Right forelimb (tissue), 1 donor: ENCODE measurements around the gene TMIGD1.

ENCODE experiments used
- DNase-seq: peaks from one replicate; pipeline ENCODE4 v3.0.0-alpha.2; 2018

TMIGD1 gene, protein sequence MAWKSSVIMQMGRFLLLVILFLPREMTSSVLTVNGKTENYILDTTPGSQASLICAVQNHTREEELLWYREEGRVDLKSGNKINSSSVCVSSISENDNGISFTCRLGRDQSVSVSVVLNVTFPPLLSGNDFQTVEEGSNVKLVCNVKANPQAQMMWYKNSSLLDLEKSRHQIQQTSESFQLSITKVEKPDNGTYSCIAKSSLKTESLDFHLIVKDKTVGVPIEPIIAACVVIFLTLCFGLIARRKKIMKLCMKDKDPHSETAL

DNA sequence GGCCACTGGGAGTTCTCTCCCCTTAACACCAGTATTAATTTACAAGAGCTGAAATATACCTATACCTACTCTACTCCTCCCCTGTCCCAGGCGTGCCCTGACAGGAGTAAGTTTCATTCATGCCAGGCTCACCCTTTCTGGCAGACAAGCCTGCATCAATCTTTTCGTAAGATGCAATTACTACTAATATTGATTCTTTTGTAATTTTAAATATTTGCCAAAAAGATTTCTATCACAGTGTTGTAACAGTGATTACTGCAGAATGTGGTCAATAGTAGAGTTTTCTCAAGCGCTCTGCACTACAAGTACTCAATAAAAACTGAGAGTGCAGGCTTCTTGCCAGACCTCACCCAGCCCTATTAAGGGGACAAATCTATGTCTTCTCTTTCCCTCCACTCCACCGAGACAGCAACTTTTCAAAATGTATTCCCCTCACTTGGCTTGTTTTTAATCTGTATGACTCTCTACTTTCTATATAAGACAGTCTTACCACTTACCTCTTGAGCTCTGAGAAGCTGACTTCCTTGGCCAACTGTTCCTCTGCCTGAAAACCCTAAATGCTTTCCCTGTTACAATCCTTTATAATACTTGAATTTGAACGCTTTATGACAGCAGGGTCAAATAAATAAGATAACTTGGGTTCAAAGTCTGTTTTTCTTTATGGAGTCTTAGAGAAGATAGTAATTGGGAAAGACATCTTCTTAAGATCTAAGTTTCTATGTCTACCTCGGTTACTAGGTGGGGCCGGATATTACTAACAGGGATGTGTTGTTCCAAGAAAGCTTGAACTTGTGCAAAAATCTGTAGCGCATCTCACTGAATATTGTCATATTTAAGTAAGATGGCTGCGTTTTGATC is at the start of gene TMIGD1:
TSS of gene TMIGD1 (minus strand) at position 555 of the 858 bp plus-strand sequence. CDS start 1,924 bp downstream, outside the sequence.
- DNase-seq = no peak

DNA sequence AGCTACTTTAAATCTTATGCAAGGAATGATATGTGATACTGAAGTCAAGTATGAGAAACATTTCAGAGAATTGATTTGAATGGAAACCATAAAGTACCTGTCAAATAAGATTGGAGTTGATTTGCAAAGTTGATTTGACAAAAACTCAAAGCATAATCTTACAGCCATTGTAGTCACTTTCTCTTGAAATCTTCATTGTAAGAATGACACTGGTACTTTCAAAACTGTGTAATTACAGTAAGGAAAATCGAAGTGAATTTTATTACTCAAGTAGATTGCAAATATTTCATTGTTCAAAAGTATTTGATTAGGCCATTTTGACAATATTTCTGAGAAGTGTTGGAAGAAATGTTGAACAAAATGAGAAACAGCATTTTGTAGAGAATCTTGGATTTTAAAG is 48.5 kb upstream of the TMIGD1 start:
- no peak for DNase-seq

DNA sequence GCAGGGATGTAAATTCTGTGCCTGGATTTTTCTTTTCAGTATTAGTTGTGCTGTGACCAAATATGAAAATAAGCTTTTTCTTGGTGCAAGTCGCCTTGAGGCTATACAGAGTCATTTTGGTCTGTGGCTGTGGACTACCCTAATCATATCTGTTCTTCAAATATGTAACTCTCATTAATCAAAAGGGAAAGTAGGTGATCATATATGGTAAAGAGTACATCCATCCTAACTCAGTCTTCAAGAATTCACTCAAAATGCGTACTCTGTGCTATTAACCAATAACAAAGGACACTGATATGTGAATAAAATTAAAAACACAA is 47.4 kb upstream of the TMIGD1 start:
- DNase-seq = no peak

DNA sequence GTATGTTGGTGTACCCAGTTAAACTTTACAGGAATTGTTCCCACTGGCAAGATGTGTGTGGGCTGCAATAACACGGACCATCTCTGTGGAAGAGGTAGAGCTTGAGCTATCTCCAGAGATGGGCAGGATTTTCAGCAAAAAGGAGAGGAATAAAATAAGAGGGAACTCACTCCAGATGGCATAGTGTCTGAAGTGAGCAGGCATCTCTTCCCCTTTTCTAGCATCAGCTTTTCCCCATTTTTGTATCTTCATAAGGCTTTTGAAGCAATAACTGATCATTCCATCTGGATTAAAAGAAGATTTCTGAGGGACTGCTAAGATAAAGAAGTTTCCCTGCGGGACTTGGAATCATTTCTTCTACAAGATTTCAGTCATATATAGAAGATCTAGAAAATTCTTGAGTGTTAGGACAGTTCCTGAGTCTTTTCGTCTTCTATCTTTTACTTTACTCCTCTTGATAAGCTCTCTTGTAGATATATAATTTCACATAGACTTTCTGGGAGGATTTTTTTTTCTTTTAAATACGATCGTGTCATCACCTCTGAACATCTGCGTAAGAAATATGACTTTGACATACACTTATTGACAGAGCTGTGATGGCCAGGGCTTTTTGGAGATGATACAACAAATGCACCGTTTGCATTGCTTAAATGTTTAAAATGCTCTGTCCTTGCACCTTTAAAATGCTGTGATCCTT is 46.9 kb upstream of the TMIGD1 start:
- DNase-seq = no peak

DNA sequence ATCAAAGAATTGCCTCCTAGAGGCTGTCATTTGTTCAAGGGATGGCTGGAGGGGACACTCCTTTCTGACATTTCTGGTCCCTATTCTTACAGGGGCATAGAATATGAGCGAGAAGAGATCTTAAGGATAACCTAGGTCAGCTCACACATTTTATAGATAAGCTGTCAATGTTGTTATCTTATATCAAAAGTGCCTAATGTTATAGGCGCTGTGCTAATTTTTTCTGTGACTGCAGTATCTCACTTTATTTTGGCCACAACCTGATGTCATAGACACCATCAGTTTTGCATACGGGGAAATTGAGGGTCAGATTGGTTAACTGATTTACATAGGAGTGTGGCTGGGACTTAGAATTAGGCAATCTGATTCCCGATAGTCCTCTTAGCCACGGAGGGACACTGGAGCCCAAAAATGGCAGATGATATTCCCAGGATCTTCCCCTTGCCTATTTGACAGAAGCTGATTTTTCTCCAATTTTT is 46.1 kb upstream of the TMIGD1 start:
- DNase-seq = no peak

DNA sequence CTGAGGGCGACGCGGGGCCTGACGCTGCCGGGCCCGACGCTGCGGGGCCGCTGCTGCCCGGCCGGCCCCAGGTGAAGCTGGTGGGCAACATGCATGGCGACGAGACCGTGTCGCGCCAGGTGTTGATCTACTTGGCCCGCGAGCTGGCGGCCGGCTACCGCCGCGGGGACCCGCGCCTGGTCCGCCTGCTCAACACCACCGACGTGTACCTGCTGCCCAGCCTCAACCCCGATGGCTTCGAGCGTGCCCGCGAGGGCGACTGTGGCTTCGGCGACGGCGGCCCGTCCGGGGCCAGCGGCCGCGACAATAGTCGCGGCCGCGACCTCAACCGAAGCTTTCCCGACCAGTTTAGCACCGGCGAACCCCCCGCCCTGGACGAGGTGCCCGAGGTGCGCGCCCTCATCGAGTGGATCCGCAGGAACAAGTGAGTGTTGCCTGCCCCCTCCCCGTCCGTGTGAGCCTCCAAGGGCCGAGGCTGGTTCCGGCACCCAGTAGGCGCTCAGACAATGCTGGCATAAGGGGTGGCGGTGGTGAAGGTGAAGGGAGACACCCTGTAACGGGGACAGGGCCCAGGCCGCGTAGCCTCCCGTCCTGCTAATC is 45.5 kb upstream of the TMIGD1 start:
- DNase-seq = peak; percentile 49

DNA sequence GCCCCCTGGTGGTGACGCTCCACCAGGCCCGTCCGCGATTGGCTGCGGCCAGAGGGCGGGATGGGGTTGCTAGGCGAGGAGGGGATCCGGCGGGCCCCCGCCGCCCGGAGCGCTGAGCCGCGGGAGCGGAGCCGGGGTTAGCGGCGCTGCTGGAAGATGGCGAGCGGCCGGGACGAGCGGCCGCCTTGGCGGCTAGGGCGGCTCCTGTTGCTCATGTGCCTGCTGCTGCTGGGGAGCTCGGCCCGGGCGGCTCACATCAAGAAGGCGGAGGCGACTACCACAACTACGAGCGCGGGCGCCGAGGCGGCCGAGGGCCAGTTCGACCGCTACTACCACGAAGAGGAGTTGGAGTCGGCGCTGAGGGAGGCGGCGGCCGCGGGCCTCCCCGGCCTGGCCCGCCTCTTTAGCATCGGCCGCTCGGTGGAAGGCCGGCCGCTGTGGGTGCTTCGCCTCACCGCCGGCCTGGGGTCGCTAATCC is 45.0 kb upstream of the TMIGD1 start, which contains the start of gene CPD:
TSS of gene CPD (plus strand) at position 103 of the 478 bp plus-strand sequence. CDS start at position 157, 54 bp downstream.
- DNase-seq = peak; percentile 98

DNA sequence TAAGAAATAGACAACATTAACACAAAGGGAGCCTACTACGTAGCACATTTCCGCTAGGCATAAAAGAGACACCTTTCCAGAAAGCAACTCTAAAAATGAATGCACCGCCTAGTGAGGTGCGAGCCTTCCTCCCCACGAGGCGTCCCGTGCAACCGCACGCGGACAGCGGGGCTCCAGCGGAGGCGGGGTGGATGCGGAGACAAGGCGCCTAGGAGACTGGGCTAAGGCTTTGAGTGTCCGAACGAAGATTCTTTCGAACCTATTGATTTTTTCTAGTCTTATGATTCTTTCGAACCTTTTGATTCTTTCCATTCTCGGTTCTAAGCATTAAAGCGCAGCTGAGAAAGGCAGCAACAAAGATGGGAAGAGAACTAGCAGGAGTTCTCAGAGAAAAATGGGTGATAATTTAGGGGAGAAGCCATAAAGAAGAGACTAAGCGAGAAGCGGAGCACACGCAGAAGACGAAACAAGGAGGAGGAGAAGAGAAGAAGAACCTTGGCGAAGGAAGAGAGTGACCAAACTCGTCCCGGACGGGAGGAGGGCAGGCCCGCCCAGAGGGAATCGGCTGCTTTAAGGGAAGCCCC is 44.5 kb upstream of the TMIGD1 start:
- DNase-seq = peak; percentile 71

DNA sequence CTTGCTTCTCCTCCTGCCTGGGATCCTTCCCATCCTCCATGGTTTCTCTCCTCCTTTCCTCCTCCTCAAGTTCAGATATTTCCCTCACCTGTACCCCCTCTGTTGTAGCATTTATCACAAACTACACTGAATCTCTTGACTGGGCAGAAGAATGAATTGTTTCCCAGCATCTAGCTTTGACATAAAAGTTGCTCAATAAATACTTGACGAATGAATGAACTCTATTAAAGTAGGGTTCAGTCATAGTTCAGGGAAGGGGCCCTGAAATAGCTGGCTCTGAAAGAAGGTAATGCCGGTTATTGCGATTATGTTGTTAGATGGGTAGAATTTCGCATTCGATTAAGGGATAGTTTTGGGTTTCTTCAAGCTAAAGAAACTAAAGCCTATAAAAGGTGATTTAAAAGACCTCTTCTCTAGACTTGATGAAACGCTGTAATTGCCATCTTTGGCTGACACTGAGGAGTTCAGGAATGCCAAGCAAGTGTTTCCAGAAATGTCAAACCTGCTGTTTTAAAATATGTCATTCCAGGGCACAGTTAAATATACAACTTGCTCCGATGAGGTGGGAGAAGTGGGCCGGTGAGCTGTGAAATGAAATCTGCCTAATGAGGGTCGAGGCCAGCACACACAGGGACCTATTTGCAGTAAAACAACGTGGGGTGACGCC is 43.9 kb upstream of the TMIGD1 start:
- DNase-seq = no peak

DNA sequence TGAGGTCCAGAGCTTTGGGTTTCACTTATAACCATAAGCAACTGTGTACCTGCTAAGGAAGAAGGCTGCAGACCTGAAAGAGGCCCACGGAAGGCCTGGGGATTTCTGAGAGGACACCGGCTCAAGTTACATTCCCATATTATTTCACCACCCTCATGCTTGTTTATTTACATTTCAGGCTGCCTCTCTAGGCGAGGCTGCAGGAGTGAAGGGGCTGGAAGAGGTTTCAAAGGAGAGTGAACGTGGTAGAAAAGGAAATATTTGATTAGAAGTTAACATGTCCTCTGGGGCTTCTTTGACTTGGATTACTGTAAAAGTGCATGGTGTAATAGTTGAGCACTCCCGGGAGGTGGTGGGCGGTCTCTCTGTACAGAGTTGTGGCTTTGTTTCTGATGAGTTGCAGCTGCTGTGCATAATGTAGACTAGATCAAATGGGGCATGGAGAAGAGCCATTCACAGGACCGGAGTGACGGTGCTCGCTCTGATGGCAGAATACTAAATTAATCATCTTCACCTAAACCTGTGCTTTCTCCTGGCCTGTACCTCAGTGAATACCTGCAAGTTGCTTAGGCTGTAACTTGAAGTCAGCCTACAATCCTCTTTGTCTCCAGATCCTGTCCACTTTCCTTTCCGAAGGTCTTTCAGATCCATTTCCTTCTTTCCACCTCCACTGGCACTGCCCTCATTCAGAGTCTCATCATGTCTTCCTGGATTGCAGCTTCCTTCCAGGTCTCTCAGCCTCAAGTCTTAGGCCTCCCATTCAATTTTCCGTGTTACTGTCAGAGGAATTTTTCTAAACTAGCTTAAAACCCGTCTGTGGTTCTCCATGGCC is 43.0 kb upstream of the TMIGD1 start:
- DNase-seq = peak; percentile 60

DNA sequence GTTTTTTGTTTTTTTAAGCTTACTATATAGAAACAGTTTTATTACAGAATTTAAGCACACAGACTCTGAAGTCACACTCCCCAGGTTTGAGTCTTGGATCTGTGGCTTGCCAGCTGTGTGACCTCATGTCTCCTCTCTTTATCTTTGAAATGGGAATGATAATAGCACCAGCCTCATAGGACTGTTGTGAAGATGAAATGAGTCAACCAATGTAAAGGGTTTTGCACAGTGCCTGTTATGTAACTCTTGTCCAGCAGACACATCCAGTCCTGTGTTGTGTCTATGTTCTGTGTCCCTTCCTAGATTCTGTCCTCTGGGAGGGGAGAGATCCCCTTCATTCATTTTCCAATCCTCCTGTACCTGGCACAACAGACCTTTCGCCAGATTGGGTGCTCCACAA is 41.8 kb upstream of the TMIGD1 start:
- no peak for DNase-seq

DNA sequence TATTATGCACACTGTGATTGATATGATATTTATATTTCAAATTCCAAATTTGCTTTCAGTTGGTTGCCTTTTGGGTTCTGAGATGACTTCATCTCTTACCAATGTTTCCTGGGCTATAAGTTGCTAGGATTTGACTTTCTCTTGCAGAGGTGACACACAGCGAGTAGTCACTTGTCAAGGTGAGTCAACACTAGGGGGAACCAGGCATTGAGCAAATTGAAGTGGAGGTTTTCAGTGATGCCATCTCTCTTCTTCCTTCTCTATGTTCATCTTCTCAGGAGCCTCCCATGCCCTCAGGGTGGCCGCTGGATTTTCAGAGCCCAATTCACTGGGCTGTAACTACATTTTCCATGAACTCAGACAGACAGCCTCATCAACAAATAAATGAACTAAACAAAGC is 38.9 kb upstream of the TMIGD1 start:
- DNase-seq = no peak

DNA sequence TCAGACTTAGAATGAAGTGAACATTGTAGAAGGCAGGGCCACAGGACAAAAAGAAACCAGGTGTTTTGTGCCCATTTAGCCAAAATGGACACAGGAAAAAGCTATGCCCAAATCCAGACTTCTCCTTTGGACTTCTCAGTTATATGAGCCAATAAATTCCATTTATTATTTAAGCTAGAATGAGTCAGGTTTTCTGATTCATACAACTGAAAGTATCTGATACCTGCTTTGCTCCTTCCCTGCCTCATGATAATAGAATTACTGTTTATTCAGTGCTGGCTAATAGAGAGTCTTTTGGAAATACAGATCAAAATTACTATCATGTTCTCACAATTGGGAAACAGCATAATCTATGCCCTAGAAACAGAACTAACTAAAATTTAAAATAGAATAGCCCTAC is 36.1 kb upstream of the TMIGD1 start:
- no peak for DNase-seq

DNA sequence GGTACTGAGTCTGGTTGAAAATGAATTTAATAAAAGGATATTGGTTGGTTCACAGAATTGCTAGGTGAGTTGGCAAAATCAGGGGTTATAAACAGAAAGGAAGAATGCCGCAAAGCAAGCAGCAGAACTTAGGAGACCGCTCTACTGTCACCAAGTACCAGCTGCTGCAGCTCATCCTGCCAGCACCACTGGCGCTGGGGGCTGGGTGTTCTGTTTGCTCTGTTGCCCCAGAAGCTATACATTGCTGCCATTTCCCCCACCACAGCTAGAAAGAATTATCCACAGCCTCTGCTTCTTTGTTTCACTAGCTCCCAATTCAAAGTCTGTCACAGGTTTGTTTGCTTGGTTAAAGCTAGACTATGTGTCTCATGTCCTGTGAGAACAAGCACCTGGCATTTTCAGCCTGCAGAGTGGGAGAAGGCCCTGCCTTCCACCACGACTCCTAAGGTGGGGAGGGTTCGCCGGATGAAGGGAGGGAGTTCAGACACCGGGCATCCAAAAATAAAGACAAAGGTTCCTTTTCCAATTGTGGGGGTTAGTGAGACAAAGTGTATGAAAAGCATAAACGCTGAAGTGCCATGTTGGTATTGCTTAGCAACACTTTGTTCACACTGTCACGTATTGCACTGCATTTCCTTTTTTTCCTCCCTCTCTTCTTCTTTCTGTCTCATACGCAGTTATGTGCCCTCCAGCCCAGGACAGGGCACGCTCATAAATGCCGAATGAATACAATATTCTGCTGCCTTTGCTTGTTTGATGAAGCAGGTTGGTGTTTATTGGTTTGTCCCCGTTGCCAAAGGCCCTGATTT is 35.3 kb upstream of the TMIGD1 start:
- DNase-seq = no peak

DNA sequence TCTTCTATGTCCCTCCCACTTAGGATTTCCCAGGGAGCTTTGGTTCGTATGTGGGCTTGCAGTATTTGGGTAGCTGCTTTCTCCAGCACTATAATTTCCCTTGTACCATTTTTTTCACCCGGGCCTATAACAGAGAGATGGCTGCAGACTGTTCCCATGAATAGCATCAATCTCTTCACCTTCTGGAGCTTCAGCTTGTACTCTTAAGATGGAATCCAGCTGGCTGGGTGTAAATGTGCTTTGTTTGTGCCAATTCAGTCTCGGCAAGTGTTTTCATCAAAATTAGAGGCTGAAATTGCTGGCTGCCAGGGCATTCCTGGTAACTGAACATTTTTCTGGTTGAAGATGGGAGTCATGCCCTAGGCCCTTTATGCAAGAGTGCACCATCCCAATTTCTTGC is 32.7 kb upstream of the TMIGD1 start:
- no peak for DNase-seq

DNA sequence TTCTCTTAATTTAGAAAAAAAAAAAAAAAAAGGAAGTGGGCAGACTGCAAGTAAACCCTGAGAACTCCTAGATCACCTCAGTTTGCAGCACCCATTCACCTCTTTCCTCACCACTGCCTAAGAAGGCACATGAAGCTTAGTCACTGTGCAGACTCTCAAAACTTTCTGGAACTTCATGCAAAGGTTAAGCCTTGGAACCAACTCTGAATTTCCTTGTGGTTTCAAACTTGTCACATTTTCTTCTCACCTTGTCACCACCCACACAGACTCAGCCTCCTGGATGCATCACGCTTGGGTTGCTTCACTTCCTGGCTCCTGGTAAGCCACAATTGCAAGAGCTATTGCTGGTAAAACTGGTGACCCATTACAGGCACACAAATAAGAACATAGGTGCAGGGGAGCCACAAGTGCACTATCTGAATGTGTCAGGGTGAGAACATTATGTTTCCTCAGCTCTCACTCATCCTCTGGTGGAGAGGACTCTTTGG is 29.9 kb upstream of the TMIGD1 start:
- DNase-seq = no peak

DNA sequence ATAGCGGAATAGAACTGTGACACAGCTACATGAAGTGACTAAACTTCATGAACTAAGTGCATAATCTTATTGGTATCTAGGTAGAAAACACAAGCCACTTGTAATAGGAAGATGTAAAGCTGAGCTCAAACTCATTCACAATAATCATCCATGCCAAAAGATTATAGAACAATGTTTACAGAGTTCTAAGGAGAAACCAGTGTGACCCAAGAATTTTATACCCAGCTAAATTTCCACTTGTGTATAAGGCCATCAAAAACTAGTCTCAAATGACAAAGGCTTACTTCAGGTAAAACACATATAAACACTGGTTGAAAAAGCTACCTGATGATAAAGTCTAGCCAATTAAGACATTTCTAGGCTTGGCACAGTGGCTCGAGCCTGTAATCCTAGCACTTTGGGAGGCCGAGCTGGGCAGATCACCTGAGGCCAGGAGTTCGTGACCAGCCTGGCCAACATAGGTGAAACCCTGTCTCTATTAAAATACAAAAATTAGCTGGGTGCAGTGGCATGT is 28.0 kb upstream of the TMIGD1 start:
- DNase-seq = no peak

DNA sequence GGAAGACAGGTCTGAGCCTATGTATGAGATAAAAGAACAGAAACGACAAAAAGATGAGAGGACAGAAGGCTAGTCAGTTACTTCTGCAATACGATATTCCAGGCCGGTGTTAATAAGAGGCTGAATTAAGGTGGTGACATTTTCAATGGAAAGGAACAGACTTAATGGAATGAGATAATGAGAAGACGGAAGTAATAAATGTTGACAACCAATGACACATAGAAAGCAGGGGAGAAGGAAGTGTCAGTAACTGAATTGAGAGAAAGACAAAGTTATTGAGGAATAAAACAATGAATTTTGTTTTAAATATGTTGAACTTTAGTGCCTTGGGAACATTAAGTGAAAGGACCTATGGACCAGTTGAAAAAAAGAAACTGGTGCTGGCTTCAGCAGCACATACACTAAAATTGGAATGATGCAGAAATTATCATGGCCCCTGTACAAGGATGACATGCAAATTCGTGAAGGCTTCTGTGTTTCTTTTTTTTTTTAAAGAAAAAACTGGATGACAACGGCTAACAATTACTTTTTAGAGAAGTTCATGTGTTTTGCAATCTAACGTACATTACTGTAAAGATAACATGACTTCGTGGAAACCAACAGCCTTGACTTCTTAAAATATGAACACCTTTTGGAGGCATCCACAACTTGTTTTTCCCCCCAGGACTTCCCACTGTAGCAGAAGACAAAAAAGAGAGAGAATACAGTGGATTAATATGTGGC is 26.4 kb upstream of the TMIGD1 start:
- DNase-seq = no peak
